ENCODE data around the gene B4GALNT3.

The B4GALNT3 gene

GRCh38 chr12:510071-510825, 50.5 kb downstream of the B4GALNT3 start:
- no peak for DNase-seq (ENCODE audit: low read depth)

GRCh38 chr12:512933-513332, 53.2 kb downstream of the B4GALNT3 start:
- no peak for DNase-seq (ENCODE audit: low read depth)

- no peak for DNase-seq (ENCODE audit: low read depth)
Observed at GRCh38 chr12:513446-513845, 53.7 kb downstream of the B4GALNT3 start.

- no peak for DNase-seq (ENCODE audit: low read depth)
Observed at GRCh38 chr12:517538-517937, 57.8 kb downstream of the B4GALNT3 start.

GRCh38 chr12:520119-520518, 60.4 kb downstream of the B4GALNT3 start:
- no peak for DNase-seq (ENCODE audit: low read depth)

- DNase-seq (ENCODE audit: low read depth) = no peak
Observed at GRCh38 chr12:522692-523378, 63.1 kb downstream of the B4GALNT3 start.

- DNase-seq (ENCODE audit: low read depth) = no peak
Observed at GRCh38 chr12:524167-524951, 64.6 kb downstream of the B4GALNT3 start.

- DNase-seq (ENCODE audit: low read depth) = no peak
Observed at GRCh38 chr12:526089-526488, 66.3 kb downstream of the B4GALNT3 start.

- DNase-seq (ENCODE audit: low read depth) = no peak
Observed at GRCh38 chr12:527241-527640, 67.5 kb downstream of the B4GALNT3 start.

- no peak for DNase-seq (ENCODE audit: low read depth)
Observed at GRCh38 chr12:527729-528128, 68.0 kb downstream of the B4GALNT3 start.

GRCh38 chr12:530308-530707, 70.6 kb downstream of the B4GALNT3 start:
- DNase-seq (ENCODE audit: low read depth) = no peak

- no peak for DNase-seq (ENCODE audit: low read depth)
Observed at GRCh38 chr12:530821-531220, 71.1 kb downstream of the B4GALNT3 start.

- no peak for DNase-seq (ENCODE audit: low read depth)
Observed at GRCh38 chr12:531951-532585, 72.3 kb downstream of the B4GALNT3 start.

GRCh38 chr12:532908-533565, 73.3 kb downstream of the B4GALNT3 start:
- no peak for DNase-seq (ENCODE audit: low read depth)

- no peak for DNase-seq (ENCODE audit: low read depth)
Observed at GRCh38 chr12:533718-534117, 74.0 kb downstream of the B4GALNT3 start.

- DNase-seq (ENCODE audit: low read depth) = no peak
Observed at GRCh38 chr12:534216-534615, 74.5 kb downstream of the B4GALNT3 start.

- no peak for DNase-seq (ENCODE audit: low read depth)
Observed at GRCh38 chr12:535396-535795, 75.7 kb downstream of the B4GALNT3 start.

GRCh38 chr12:536751-537245, 77.1 kb downstream of the B4GALNT3 start:
- DNase-seq (ENCODE audit: low read depth) = no peak

- DNase-seq (ENCODE audit: low read depth) = no peak
Observed at GRCh38 chr12:537772-538171, 78.0 kb downstream of the B4GALNT3 start.

- DNase-seq (ENCODE audit: low read depth) = no peak
Observed at GRCh38 chr12:538731-539539, 79.2 kb downstream of the B4GALNT3 start.
